HEK293 (cell line): ENCODE results near the gene ALOX5AP.

Experiments
- KLF1 ChIP-seq: fragments of 450-650 bp; formaldehyde crosslinking; IDR thresholded peaks from 2 replicates; pipeline ENCODE4 v1.5.1; 2016; ENCODE audit warnings: missing biosample characterization, missing genetic modification characterization
- SCRT2 ChIP-seq: fragments of 450-650 bp; formaldehyde crosslinking; IDR thresholded peaks from 2 replicates; pipeline ENCODE4 v1.5.1; 2016; ENCODE audit warnings: missing biosample characterization, missing genetic modification characterization
- SETDB1 ChIP-seq: IDR thresholded peaks from one replicate; pipeline ENCODE4 v1.6.1; 2017; ENCODE audit warnings: mild to moderate bottlenecking, low read length, moderate library complexity, mixed read lengths; ENCODE audit not compliant: insufficient read length
- YY1 ChIP-seq: fragments of 450-650 bp; formaldehyde crosslinking; IDR thresholded peaks from 2 replicates; pipeline ENCODE4 v1.5.1; 2018; ENCODE audit warnings: missing biosample characterization, missing genetic modification characterization
- YY2 ChIP-seq: fragments of 450-650 bp; formaldehyde crosslinking; IDR thresholded peaks from 2 replicates; pipeline ENCODE4 v1.5.1; 2016; ENCODE audit warnings: missing biosample characterization, missing genetic modification characterization
- ZBTB1 ChIP-seq: fragments of 450-650 bp; formaldehyde crosslinking; IDR thresholded peaks from 2 replicates; pipeline ENCODE4 v1.5.1; 2016; ENCODE audit warnings: missing biosample characterization, missing genetic modification characterization
- ZBTB20 ChIP-seq: fragments of 450-650 bp; formaldehyde crosslinking; IDR thresholded peaks from 2 replicates; pipeline ENCODE4 v1.5.1; 2016; ENCODE audit warnings: missing biosample characterization, missing genetic modification characterization
- ZBTB21 ChIP-seq: fragments of 450-650 bp; formaldehyde crosslinking; IDR thresholded peaks from 2 replicates; pipeline ENCODE4 v1.5.1; 2017; ENCODE audit warnings: missing biosample characterization, missing genetic modification characterization
- ZNF112 ChIP-seq: fragments of 450-650 bp; formaldehyde crosslinking; IDR thresholded peaks from 2 replicates; pipeline ENCODE4 v1.5.0; 2017; ENCODE audit warnings: missing biosample characterization, missing genetic modification characterization
- ZNF23 ChIP-seq: fragments of 450-650 bp; formaldehyde crosslinking; IDR thresholded peaks from 2 replicates; pipeline ENCODE4 v1.5.1; 2016; ENCODE audit warnings: missing biosample characterization, missing genetic modification characterization, borderline replicate concordance
- ZNF521 ChIP-seq: fragments of 450-650 bp; formaldehyde crosslinking; IDR thresholded peaks from 2 replicates; pipeline ENCODE4 v1.5.1; 2017; ENCODE audit warnings: missing biosample characterization, mild to moderate bottlenecking, missing genetic modification characterization
- ZNF621 ChIP-seq: fragments of 450-650 bp; formaldehyde crosslinking; IDR thresholded peaks from 2 replicates; pipeline ENCODE4 v1.5.1; 2017; ENCODE audit warnings: missing biosample characterization, missing genetic modification characterization
- ZNF626 ChIP-seq: fragments of 450-650 bp; sonication (Bioruptor Pico); formaldehyde crosslinking; IDR thresholded peaks from 2 replicates; pipeline ENCODE4 v1.5.1; 2018; ENCODE audit warnings: missing biosample characterization, missing genetic modification characterization, inconsistent platforms
- ZNF664 ChIP-seq: fragments of 450-650 bp; formaldehyde crosslinking; IDR thresholded peaks from 2 replicates; pipeline ENCODE4 v1.5.1; 2016; ENCODE audit warnings: missing biosample characterization, missing genetic modification characterization
- ZNF768 ChIP-seq: fragments of 450-650 bp; formaldehyde crosslinking; IDR thresholded peaks from 2 replicates; pipeline ENCODE4 v1.5.1; 2018; ENCODE audit warnings: missing biosample characterization, mild to moderate bottlenecking, missing genetic modification characterization
- ZNF830 ChIP-seq: fragments of 450-650 bp; IDR thresholded peaks from 2 replicates; pipeline ENCODE4 v1.5.0; 2018; ENCODE audit warnings: missing biosample characterization, missing genetic modification characterization, low read depth, mild to moderate bottlenecking, moderate library complexity
- ZSCAN30 ChIP-seq: fragments of 450-650 bp; IDR thresholded peaks from 2 replicates; pipeline ENCODE4 v1.5.1; 2018; ENCODE audit warnings: missing biosample characterization, mild to moderate bottlenecking, missing genetic modification characterization, moderate library complexity
- TF ChIP-seq, protein P1 (sequence below): fragments of 450-650 bp; formaldehyde crosslinking; IDR thresholded peaks from 2 replicates; pipeline ENCODE4; 2016; ENCODE audit warnings: missing biosample characterization, missing genetic modification characterization
- TF ChIP-seq, protein P2 (sequence below): fragments of 450-650 bp; formaldehyde crosslinking; IDR thresholded peaks from 2 replicates; pipeline ENCODE4 v1.5.1; 2016; ENCODE audit warnings: missing biosample characterization, missing genetic modification characterization, borderline replicate concordance
- TF ChIP-seq, protein P3 (sequence below): fragments of 450-650 bp; formaldehyde crosslinking; IDR thresholded peaks from 2 replicates; pipeline ENCODE4 v1.5.1; 2016; ENCODE audit warnings: missing biosample characterization, missing genetic modification characterization
- TF ChIP-seq, protein P4 (sequence below): fragments of 450-650 bp; formaldehyde crosslinking; optimal IDR thresholded peaks from 2 replicates; pipeline ENCODE3; 2016; ENCODE audit warnings: missing biosample characterization, mild to moderate bottlenecking, missing genetic modification characterization
- TF ChIP-seq, protein P5 (sequence below): fragments of 450-650 bp; formaldehyde crosslinking; IDR thresholded peaks from 2 replicates; pipeline ENCODE4 v1.5.1; 2016; ENCODE audit warnings: missing biosample characterization, missing genetic modification characterization
- TF ChIP-seq, protein P6 (sequence below): fragments of 450-650 bp; IDR thresholded peaks from 2 replicates; pipeline ENCODE4 v1.5.1; 2018; ENCODE audit warnings: missing biosample characterization, mild to moderate bottlenecking, missing genetic modification characterization
- TF ChIP-seq, protein P7 (sequence below): fragments of 450-650 bp; formaldehyde crosslinking; IDR thresholded peaks from 2 replicates; pipeline ENCODE4 v1.5.1; 2016; ENCODE audit warnings: missing biosample characterization, missing genetic modification characterization, borderline replicate concordance

ALOX5AP gene

DNA sequence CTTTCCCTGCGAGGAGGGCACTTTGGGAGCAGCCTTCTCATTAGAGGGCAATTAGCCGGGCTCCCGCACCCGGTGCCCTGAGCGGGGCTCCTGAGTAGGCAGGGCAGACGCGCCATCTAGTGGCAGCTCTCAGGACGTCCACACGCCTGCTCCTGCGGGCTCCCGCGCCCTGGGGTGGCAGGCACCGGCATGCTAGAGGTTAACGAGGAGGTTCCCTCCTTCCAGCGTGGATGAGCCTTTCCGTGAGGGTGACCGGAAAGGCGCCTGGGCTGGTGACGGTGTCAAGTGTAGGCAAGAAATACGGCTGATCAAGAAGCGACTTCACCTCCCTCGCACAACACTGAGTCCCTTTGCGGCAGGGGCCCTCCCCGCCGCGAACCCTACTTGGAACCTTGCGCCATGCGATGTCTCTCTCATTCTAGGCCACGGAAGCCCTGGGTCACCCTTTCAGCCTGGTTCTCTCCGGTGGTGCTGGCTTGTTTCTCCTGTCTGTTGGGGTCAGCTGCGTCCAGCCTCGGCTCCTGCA, 67.7 kb downstream of the ALOX5AP start (continued):
- TF ChIP-seq ZSCAN30: peak; percentile 67; the same call in 1 of the 2 replicates
- TF ChIP-seq, protein P1, sequence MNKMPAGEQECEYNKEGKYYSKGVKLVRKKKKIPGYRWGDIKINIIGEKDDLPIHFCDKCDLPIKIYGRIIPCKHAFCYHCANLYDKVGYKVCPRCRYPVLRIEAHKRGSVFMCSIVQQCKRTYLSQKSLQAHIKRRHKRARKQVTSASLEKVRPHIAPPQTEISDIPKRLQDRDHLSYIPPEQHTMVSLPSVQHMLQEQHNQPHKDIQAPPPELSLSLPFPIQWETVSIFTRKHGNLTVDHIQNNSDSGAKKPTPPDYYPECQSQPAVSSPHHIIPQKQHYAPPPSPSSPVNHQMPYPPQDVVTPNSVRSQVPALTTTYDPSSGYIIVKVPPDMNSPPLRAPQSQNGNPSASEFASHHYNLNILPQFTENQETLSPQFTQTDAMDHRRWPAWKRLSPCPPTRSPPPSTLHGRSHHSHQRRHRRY (tag by site-specific recombination): no peak
- no peak for TF ChIP-seq ZNF830 (tag by site-specific recombination)
- no peak for TF ChIP-seq ZNF112 (tag by site-specific recombination)
- no peak for TF ChIP-seq ZBTB21 (tag by site-specific recombination)
- TF ChIP-seq, protein P2, sequence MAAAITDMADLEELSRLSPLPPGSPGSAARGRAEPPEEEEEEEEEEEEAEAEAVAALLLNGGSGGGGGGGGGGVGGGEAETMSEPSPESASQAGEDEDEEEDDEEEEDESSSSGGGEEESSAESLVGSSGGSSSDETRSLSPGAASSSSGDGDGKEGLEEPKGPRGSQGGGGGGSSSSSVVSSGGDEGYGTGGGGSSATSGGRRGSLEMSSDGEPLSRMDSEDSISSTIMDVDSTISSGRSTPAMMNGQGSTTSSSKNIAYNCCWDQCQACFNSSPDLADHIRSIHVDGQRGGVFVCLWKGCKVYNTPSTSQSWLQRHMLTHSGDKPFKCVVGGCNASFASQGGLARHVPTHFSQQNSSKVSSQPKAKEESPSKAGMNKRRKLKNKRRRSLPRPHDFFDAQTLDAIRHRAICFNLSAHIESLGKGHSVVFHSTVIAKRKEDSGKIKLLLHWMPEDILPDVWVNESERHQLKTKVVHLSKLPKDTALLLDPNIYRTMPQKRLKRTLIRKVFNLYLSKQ: no peak
- TF ChIP-seq, protein P3, sequence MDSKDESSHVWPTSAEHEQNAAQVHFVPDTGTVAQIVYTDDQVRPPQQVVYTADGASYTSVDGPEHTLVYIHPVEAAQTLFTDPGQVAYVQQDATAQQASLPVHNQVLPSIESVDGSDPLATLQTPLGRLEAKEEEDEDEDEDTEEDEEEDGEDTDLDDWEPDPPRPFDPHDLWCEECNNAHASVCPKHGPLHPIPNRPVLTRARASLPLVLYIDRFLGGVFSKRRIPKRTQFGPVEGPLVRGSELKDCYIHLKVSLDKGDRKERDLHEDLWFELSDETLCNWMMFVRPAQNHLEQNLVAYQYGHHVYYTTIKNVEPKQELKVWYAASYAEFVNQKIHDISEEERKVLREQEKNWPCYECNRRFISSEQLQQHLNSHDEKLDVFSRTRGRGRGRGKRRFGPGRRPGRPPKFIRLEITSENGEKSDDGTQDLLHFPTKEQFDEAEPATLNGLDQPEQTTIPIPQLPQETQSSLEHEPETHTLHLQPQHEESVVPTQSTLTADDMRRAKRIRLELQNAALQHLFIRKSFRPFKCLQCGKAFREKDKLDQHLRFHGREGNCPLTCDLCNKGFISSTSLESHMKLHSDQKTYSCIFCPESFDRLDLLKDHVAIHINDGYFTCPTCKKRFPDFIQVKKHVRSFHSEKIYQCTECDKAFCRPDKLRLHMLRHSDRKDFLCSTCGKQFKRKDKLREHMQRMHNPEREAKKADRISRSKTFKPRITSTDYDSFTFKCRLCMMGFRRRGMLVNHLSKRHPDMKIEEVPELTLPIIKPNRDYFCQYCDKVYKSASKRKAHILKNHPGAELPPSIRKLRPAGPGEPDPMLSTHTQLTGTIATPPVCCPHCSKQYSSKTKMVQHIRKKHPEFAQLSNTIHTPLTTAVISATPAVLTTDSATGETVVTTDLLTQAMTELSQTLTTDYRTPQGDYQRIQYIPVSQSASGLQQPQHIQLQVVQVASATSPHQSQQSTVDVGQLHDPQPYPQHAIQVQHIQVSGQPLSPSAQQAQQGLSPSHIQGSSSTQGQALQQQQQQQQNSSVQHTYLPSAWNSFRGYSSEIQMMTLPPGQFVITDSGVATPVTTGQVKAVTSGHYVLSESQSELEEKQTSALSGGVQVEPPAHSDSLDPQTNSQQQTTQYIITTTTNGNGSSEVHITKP (tag by site-specific recombination): 0 out of 2 replicates have a peak, but pooled peaks have one; percentile 26
- TF ChIP-seq YY2: no peak
- TF ChIP-seq, protein P4, sequence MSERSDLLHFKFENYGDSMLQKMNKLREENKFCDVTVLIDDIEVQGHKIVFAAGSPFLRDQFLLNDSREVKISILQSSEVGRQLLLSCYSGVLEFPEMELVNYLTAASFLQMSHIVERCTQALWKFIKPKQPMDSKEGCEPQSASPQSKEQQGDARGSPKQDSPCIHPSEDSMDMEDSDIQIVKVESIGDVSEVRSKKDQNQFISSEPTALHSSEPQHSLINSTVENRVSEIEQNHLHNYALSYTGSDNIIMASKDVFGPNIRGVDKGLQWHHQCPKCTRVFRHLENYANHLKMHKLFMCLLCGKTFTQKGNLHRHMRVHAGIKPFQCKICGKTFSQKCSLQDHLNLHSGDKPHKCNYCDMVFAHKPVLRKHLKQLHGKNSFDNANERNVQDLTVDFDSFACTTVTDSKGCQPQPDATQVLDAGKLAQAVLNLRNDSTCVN (tag by site-specific recombination): peak; percentile 57
- no peak for TF ChIP-seq YY1 (tag by site-specific recombination)
- no peak for TF ChIP-seq SCRT2
- TF ChIP-seq SETDB1: no peak
- no peak for TF ChIP-seq KLF1 (tag by site-specific recombination)
- TF ChIP-seq ZNF23 (tag by site-specific recombination): no peak
- TF ChIP-seq ZBTB20 (tag by site-specific recombination): no peak
- TF ChIP-seq, protein P5, sequence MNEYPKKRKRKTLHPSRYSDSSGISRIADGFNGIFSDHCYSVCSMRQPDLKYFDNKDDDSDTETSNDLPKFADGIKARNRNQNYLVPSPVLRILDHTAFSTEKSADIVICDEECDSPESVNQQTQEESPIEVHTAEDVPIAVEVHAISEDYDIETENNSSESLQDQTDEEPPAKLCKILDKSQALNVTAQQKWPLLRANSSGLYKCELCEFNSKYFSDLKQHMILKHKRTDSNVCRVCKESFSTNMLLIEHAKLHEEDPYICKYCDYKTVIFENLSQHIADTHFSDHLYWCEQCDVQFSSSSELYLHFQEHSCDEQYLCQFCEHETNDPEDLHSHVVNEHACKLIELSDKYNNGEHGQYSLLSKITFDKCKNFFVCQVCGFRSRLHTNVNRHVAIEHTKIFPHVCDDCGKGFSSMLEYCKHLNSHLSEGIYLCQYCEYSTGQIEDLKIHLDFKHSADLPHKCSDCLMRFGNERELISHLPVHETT: no peak
- no peak for TF ChIP-seq ZNF664
- no peak for TF ChIP-seq ZNF626
- TF ChIP-seq, protein P6, sequence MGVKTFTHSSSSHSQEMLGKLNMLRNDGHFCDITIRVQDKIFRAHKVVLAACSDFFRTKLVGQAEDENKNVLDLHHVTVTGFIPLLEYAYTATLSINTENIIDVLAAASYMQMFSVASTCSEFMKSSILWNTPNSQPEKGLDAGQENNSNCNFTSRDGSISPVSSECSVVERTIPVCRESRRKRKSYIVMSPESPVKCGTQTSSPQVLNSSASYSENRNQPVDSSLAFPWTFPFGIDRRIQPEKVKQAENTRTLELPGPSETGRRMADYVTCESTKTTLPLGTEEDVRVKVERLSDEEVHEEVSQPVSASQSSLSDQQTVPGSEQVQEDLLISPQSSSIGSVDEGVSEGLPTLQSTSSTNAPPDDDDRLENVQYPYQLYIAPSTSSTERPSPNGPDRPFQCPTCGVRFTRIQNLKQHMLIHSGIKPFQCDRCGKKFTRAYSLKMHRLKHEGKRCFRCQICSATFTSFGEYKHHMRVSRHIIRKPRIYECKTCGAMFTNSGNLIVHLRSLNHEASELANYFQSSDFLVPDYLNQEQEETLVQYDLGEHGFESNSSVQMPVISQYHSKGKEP: no peak
- TF ChIP-seq, protein P7, sequence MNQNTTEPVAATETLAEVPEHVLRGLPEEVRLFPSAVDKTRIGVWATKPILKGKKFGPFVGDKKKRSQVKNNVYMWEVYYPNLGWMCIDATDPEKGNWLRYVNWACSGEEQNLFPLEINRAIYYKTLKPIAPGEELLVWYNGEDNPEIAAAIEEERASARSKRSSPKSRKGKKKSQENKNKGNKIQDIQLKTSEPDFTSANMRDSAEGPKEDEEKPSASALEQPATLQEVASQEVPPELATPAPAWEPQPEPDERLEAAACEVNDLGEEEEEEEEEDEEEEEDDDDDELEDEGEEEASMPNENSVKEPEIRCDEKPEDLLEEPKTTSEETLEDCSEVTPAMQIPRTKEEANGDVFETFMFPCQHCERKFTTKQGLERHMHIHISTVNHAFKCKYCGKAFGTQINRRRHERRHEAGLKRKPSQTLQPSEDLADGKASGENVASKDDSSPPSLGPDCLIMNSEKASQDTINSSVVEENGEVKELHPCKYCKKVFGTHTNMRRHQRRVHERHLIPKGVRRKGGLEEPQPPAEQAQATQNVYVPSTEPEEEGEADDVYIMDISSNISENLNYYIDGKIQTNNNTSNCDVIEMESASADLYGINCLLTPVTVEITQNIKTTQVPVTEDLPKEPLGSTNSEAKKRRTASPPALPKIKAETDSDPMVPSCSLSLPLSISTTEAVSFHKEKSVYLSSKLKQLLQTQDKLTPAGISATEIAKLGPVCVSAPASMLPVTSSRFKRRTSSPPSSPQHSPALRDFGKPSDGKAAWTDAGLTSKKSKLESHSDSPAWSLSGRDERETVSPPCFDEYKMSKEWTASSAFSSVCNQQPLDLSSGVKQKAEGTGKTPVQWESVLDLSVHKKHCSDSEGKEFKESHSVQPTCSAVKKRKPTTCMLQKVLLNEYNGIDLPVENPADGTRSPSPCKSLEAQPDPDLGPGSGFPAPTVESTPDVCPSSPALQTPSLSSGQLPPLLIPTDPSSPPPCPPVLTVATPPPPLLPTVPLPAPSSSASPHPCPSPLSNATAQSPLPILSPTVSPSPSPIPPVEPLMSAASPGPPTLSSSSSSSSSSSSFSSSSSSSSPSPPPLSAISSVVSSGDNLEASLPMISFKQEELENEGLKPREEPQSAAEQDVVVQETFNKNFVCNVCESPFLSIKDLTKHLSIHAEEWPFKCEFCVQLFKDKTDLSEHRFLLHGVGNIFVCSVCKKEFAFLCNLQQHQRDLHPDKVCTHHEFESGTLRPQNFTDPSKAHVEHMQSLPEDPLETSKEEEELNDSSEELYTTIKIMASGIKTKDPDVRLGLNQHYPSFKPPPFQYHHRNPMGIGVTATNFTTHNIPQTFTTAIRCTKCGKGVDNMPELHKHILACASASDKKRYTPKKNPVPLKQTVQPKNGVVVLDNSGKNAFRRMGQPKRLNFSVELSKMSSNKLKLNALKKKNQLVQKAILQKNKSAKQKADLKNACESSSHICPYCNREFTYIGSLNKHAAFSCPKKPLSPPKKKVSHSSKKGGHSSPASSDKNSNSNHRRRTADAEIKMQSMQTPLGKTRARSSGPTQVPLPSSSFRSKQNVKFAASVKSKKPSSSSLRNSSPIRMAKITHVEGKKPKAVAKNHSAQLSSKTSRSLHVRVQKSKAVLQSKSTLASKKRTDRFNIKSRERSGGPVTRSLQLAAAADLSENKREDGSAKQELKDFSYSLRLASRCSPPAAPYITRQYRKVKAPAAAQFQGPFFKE (tag by site-specific recombination): no peak
- no peak for TF ChIP-seq ZBTB1 (tag by site-specific recombination)
- TF ChIP-seq ZNF768 (tag by site-specific recombination): no peak
- no peak for TF ChIP-seq ZNF621 (tag by site-specific recombination)
- TF ChIP-seq ZNF521 (tag by site-specific recombination): no peak
